Parathyroid adenoma (tissue), 2 donors: ENCODE data around the gene FTHL17.

ENCODE experiments used
- H2AFZ ChIP-seq: fragments of 300-600 bp; sonication (generic); one replicate; pipeline ENCODE4 v1.7.0; 2017; ENCODE audit warnings: antibody characterized with exemption, mild to moderate bottlenecking
- H3K27ac ChIP-seq: fragments of 300-600 bp; sonication (generic); one replicate; pipeline ENCODE4 v1.7.0; 2017
- H3K27me3 ChIP-seq: fragments of 300-600 bp; sonication (generic); one replicate; pipeline ENCODE4 v1.7.0; 2017; ENCODE audit warnings: low read length; ENCODE audit not compliant: control insufficient read depth, insufficient read depth
- H3K36me3 ChIP-seq: fragments of 300-600 bp; sonication (generic); one replicate; pipeline ENCODE4 v1.7.0; 2017; ENCODE audit warnings: low read length; ENCODE audit not compliant: control insufficient read depth, insufficient read depth
- H3K4me1 ChIP-seq: fragments of 300-600 bp; sonication (generic); one replicate; pipeline ENCODE4 v1.7.0; 2017; ENCODE audit warnings: control low read depth
- H3K4me2 ChIP-seq: fragments of 300-600 bp; sonication (generic); one replicate; pipeline ENCODE4 v1.7.0; 2017; ENCODE audit warnings: low read length
- H3K4me3 ChIP-seq: fragments of 300-600 bp; sonication (generic); one replicate; pipeline ENCODE4 v1.7.0; 2017; ENCODE audit warnings: low read depth, low read length
- H3K79me2 ChIP-seq: fragments of 300-600 bp; sonication (generic); one replicate; pipeline ENCODE4 v1.7.0; 2017; ENCODE audit warnings: control low read depth
- H3K9ac ChIP-seq: fragments of 300-600 bp; sonication (generic); one replicate; pipeline ENCODE4 v1.7.0; 2017; ENCODE audit warnings: mild to moderate bottlenecking
- H3K9me3 ChIP-seq: fragments of 300-600 bp; sonication (generic); one replicate; pipeline ENCODE4 v1.7.0; 2017; ENCODE audit warnings: low read length; ENCODE audit not compliant: control insufficient read depth
- TF ChIP-seq, protein P1 (sequence below): fragments of 300-600 bp; sonication (generic); IDR thresholded peaks from one replicate; pipeline ENCODE4 v1.7.0; 2017; ENCODE audit warnings: antibody characterized with exemption, mild to moderate bottlenecking
- donor health status: primary hyperparathyroidism.

Gene FTHL17

DNA sequence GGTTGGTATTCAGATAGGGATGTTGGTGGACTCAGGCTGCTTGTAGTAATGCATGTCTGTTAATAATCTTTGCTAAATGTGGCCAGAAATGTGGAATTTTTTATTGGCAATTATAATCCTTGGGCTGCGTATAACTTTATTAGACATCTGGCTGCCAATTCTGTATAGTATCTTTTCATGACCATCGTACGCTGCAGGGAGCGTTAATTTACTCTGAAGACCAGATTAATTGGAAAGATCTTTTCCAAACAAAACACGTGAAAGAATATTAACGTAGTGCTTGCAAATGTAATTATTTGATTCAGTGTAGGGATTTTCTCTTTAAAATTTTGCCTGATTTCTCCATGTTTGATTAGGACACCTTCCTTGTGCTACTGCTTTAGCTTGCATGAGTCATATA lies 38.8 kb upstream of the FTHL17 start:
- no peaks in the 10 kb centered on the region for H3K79me2 ChIP-seq
- TF ChIP-seq, protein P1, sequence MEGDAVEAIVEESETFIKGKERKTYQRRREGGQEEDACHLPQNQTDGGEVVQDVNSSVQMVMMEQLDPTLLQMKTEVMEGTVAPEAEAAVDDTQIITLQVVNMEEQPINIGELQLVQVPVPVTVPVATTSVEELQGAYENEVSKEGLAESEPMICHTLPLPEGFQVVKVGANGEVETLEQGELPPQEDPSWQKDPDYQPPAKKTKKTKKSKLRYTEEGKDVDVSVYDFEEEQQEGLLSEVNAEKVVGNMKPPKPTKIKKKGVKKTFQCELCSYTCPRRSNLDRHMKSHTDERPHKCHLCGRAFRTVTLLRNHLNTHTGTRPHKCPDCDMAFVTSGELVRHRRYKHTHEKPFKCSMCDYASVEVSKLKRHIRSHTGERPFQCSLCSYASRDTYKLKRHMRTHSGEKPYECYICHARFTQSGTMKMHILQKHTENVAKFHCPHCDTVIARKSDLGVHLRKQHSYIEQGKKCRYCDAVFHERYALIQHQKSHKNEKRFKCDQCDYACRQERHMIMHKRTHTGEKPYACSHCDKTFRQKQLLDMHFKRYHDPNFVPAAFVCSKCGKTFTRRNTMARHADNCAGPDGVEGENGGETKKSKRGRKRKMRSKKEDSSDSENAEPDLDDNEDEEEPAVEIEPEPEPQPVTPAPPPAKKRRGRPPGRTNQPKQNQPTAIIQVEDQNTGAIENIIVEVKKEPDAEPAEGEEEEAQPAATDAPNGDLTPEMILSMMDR, result no peak
- H3K27me3 ChIP-seq, result no peaks in the 10 kb centered on the region
- H3K9ac ChIP-seq, result no peak overlapping the region
- H2AFZ ChIP-seq, result no peak overlapping the region
- no peaks in the 10 kb centered on the region for H3K9me3 ChIP-seq
- no peak overlapping the region for H3K4me2 ChIP-seq
- H3K36me3 ChIP-seq, result no peaks in the 10 kb centered on the region
- no peaks in the 10 kb centered on the region for H3K4me1 ChIP-seq
- H3K27ac ChIP-seq, result no peak overlapping the region
- H3K4me3 ChIP-seq, result no peak overlapping the region

GRCh38 chrX:31099536-31100090 lies 27.8 kb upstream of the FTHL17 start:
- H3K9me3 ChIP-seq, result no peaks in the 10 kb centered on the region
- H3K4me1 ChIP-seq, result no peaks in the 10 kb centered on the region
- H3K27ac ChIP-seq, result no peak overlapping the region
- H3K9ac ChIP-seq, result no peak overlapping the region
- no peaks in the 10 kb centered on the region for H3K36me3 ChIP-seq
- TF ChIP-seq, protein P1, result no peak
- no peak overlapping the region for H3K4me3 ChIP-seq
- H3K27me3 ChIP-seq, result no peaks in the 10 kb centered on the region
- no peak overlapping the region for H3K4me2 ChIP-seq
- no peaks in the 10 kb centered on the region for H3K79me2 ChIP-seq
- no peak overlapping the region for H2AFZ ChIP-seq

DNA sequence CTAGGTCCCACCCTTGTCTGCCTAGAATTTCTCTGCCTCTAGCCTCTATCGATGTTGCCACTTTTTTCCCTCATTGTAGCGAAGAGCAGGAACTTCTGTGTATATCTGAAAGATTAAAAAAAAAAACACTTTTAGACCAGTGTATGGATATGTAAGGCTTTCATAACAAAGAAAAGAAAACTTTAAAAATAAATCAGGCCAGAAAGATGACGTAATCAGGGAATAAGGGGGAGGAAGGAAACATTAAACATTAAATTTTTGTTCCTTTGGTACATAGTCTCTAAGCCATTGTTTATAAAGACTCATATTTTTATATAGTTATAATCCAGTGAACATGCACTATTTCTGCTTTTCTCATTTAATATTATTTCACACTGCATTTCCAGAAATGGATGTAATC lies 26.2 kb upstream of the FTHL17 start:
- H3K4me1 ChIP-seq, result no peaks in the 10 kb centered on the region
- TF ChIP-seq, protein P1, result no peak

DNA sequence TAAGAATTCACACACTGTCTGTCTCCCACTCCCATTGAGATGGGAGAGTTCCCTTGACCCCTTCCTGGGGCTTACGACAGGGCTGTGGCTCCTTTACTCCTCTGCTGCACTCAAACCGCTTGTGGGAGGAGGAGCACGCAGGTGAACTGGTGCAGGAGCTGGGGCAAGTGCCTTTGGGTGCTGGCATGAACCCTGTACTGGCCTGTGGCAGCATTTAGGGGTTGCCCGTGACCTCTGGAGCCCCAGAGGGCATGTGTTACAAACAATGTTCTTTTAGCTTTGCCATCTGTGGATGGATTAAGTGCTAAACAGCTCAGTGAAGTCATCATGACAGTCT lies 21.8 kb upstream of the FTHL17 start:
- Histone ChIP-seq H3K4me2 (no peak overlapping the region), H3K4me1 (no peaks in the 10 kb centered on the region), H3K9ac (no peak overlapping the region), H3K27me3 (no peaks in the 10 kb centered on the region), H3K36me3 (no peaks in the 10 kb centered on the region), H3K27ac (no peak overlapping the region), H3K9me3 (no peaks in the 10 kb centered on the region), H3K79me2 (no peaks in the 10 kb centered on the region), H2AFZ (no peak overlapping the region), H3K4me3 (no peak overlapping the region)
- TF ChIP-seq, protein P1, result no peak

More for the DNA sequence above, 26.2 kb upstream of the FTHL17 start:
- Histone ChIP-seq H3K4me3 (no peak overlapping the region), H3K4me2 (no peak overlapping the region), H2AFZ (no peak overlapping the region), H3K27me3 (no peaks in the 10 kb centered on the region), H3K27ac (no peak overlapping the region), H3K9ac (no peak overlapping the region), H3K9me3 (no peaks in the 10 kb centered on the region), H3K79me2 (no peaks in the 10 kb centered on the region), H3K36me3 (no peaks in the 10 kb centered on the region)

GRCh38 chrX:31092970-31093638 lies 21.3 kb upstream of the FTHL17 start:
- H3K4me3 ChIP-seq, result no peak overlapping the region
- no peak overlapping the region for H2AFZ ChIP-seq
- no peak overlapping the region for H3K27ac ChIP-seq
- no peak overlapping the region for H3K4me2 ChIP-seq
- no peaks in the 10 kb centered on the region for H3K36me3 ChIP-seq
- no peak overlapping the region for H3K9ac ChIP-seq
- no peaks in the 10 kb centered on the region for H3K9me3 ChIP-seq
- no peaks in the 10 kb centered on the region for H3K27me3 ChIP-seq
- no peaks in the 10 kb centered on the region for H3K79me2 ChIP-seq
- TF ChIP-seq, protein P1, result no peak
- H3K4me1 ChIP-seq, result no peaks in the 10 kb centered on the region
